ENCODE data around the gene NAT16.

DNA sequence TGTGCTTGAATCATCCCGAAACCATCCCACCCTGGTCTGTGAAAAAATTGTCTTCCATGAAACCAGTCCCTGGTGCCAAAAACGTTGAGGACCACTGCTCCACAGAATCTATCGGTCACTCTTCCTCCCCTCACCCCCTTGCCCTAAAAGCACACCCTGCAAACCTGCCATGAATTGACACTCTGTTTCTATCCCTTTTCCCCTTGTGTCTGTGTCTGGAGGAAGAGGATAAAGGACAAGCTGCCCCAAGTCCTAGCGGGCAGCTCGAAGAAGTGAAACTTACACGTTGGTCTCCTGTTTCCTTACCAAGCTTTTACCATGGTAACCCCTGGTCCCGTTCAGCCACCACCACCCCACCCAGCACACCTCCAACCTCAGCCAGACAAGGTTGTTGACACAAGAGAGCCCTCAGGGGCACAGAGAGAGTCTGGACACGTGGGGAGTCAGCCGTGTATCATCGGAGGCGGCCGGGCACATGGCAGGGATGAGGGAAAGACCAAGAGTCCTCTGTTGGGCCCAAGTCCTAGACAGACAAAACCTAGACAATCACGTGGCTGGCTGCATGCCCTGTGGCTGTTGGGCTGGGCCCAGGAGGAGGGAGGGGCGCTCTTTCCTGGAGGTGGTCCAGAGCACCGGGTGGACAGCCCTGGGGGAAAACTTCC is 54.0 kb downstream of the NAT16 start:
- TF ChIP-seq POLR2AphosphoS5 (IDR thresholded peaks at IDR 0.05; ENCODE audit: low read depth, low read length) (no peak), POLR2A (IDR thresholded peaks at IDR 0.05; ENCODE audit: low read depth, low read length) (no peak), TAF1 (IDR thresholded peaks at IDR 0.05; ENCODE audit: low read depth, low read length) (no peak), PAX5 (IDR thresholded peaks at IDR 0.05; ENCODE audit: insufficient read depth, low read length, severe bottlenecking) (no peak), SPI1 (IDR thresholded peaks at IDR 0.05; ENCODE audit: low read depth, low read length) (peak; percentile 82)
